Measurements from ENCODE around the gene PYGM.

- no peak for TF ChIP-seq EZH2 (IDR thresholded peaks at IDR 0.05)
- TF ChIP-seq POLR2AphosphoS5 (IDR thresholded peaks at IDR 0.05; ENCODE audit: borderline replicate concordance, low read depth, low read length), result no peak
Measured at GRCh38 chr11:64765851-64766665, 6.3 kb upstream of the PYGM start.
